Ovary (tissue), 3 donors: Measurements from ENCODE around the gene PROKR2.

Experiments used
- CTCF ChIP-seq, 3 donors: fragments of 450-650 bp in 2 of 3; fragments of 200-600 bp in 1 of 3; IDR thresholded peaks; one replicate each; pipeline versions ENCODE4 v1.5.1 to v1.8.0; 2016 to 2022; ENCODE audit warnings: antibody characterized with exemption in 3 of 3, mild to moderate bottlenecking in 1 of 3
- EP300 ChIP-seq: sonication (generic); formaldehyde crosslinking; IDR thresholded peaks from one replicate; pipeline ENCODE4 v1.6.1; 2017; ENCODE audit warnings: antibody characterized with exemption
- POLR2A ChIP-seq: fragments of 450-650 bp; IDR thresholded peaks from one replicate; pipeline ENCODE4 v1.6.1; 2017; ENCODE audit warnings: antibody characterized with exemption, mild to moderate bottlenecking, moderate library complexity
- donor health status: DM: no; HTN: no; CAD: no.

GRCh38 chr20:5290596-5290995 is 26.2 kb downstream of the PROKR2 start:
- TF ChIP-seq CTCF (IDR thresholded peaks at IDR 0.05) (no peak), POLR2A (no peak), EP300 (no peak)
